Neural progenitor cell (in vitro differentiated cells): ENCODE results near the gene SHROOM3. TPM values are rescaled to one million over a fixed set of nuclear protein-coding genes. Genes with fewer than 3 reads are reported as not detected.

Source experiments
- DNase-seq: peaks from one replicate; pipeline ENCODE4 v3.0.0-alpha.2; 2016; ENCODE audit warnings: low spot score
- H2AFZ ChIP-seq: fragments of 200-600 bp; sonication (generic); replicated peaks from 2 replicates; pipeline ENCODE4 v1.6.1; 2016; ENCODE audit warnings: antibody characterized with exemption
- H3F3A ChIP-seq: fragments of 200-600 bp; sonication (generic); 2 replicates; pipeline ENCODE4 v1.6.1; 2016; ENCODE audit warnings: antibody characterized with exemption, low read depth
- H3K27ac ChIP-seq: fragments of 200-600 bp; sonication (generic); 2 replicates; pipeline ENCODE4 v1.5.1; 2016; ENCODE audit warnings: mild to moderate bottlenecking
- H3K27me3 ChIP-seq: fragments of 200-600 bp; sonication (generic); 2 replicates; pipeline ENCODE4 v1.6.1; 2016; ENCODE audit warnings: mild to moderate bottlenecking, moderate library complexity
- H3K36me3 ChIP-seq: fragments of 200-600 bp; sonication (generic); 2 replicates; pipeline ENCODE4 v1.5.1; 2016
- H3K4me1 ChIP-seq: fragments of 200-600 bp; sonication (generic); 2 replicates; pipeline ENCODE4 v1.6.1; 2016; ENCODE audit warnings: mixed run types
- H3K4me2 ChIP-seq: fragments of 200-600 bp; sonication (generic); 2 replicates; pipeline ENCODE4 v1.6.1; 2016
- H3K4me3 ChIP-seq: fragments of 200-600 bp; sonication (generic); 2 replicates; pipeline ENCODE4 v1.5.1; 2016
- H3K79me2 ChIP-seq: fragments of 200-600 bp; sonication (generic); 2 replicates; pipeline ENCODE4 v1.6.1; 2016; ENCODE audit warnings: low read depth
- H3K9ac ChIP-seq: fragments of 200-600 bp; sonication (generic); 2 replicates; pipeline ENCODE4 v1.6.1; 2016
- H3K9me3 ChIP-seq: fragments of 200-600 bp; sonication (generic); 2 replicates; pipeline ENCODE4 v1.5.1; 2016; ENCODE audit warnings: low read depth
- H4K20me1 ChIP-seq: fragments of 200-600 bp; sonication (generic); 2 replicates; pipeline ENCODE4 v1.6.1; 2016; ENCODE audit warnings: low read depth
- H3K27ac Mint-ChIP-seq: 3 replicates; pipeline ENCODE4 v1.8.0; 2021; ENCODE audit warnings: mixed read lengths
- H3K27me3 Mint-ChIP-seq: 2 replicates; pipeline ENCODE4 v1.8.0; 2022; ENCODE audit warnings: low read depth, mild to moderate bottlenecking, inconsistent platforms, moderate library complexity, mixed read lengths; ENCODE audit not compliant: insufficient read depth
- H3K36me3 Mint-ChIP-seq: 3 replicates; pipeline ENCODE4 v1.8.0; 2021; ENCODE audit warnings: mixed read lengths
- H3K4me1 Mint-ChIP-seq: 3 replicates; pipeline ENCODE4 v1.8.0; 2021; ENCODE audit warnings: mixed read lengths
- H3K4me3 Mint-ChIP-seq: 3 replicates; pipeline ENCODE4 v1.8.0; 2021; ENCODE audit warnings: mild to moderate bottlenecking, moderate library complexity, mixed read lengths
- H3K9me3 Mint-ChIP-seq: 3 replicates; pipeline ENCODE4 v1.8.0; 2020; ENCODE audit warnings: mixed read lengths
- CTCF ChIP-seq: fragments of 200-600 bp; sonication (generic); IDR thresholded peaks from 2 replicates; pipeline ENCODE4 v1.5.1; 2017; ENCODE audit warnings: antibody characterized with exemption, mild to moderate bottlenecking
- EZH2 ChIP-seq: fragments of 200-600 bp; sonication (generic); IDR thresholded peaks from 2 replicates; pipeline ENCODE4 v1.6.1; 2017; ENCODE audit warnings: antibody characterized with exemption, mild to moderate bottlenecking, moderate library complexity
- EZH2phosphoT487 ChIP-seq: fragments of 200-600 bp; sonication (generic); IDR thresholded peaks from 2 replicates; pipeline ENCODE4 v1.6.1; 2017; ENCODE audit warnings: antibody characterized with exemption
- total RNA-seq: library from RNA; depleted of rRNA; stranded (reverse); fragments of >200 nt; gene quantifications from 2 replicates; pipeline ENCODE4 v1.2.3, GENCODE V29; 2015; ENCODE audit warnings: low replicate concordance

SHROOM3 gene
- total RNA-seq, 1 donor from 2014 or later: 36.6 TPM

- Histone ChIP-seq H3K79me2 (peaks cover 55% of the 10 kb centered on the region), H3K4me1 (no peaks in the 10 kb centered on the region), H4K20me1 (peaks cover 36% of the 10 kb centered on the region), H3K9ac (no peak overlapping the region), H3K27ac (no peak overlapping the region), H3F3A (no peaks in the 10 kb centered on the region), H3K27me3 (no peaks in the 10 kb centered on the region), H3K4me3 (no peak overlapping the region), H3K9me3 (no peaks in the 10 kb centered on the region), H3K36me3 (no peaks in the 10 kb centered on the region), H3K4me2 (no peak overlapping the region), H2AFZ (no peak overlapping the region)
- Mint-ChIP-seq H3K4me3 (no peak overlapping the region), H3K4me1 (peaks cover 6% of the 10 kb centered on the region), H3K9me3 (no peaks in the 10 kb centered on the region), H3K36me3 (peaks cover 42% of the 10 kb centered on the region), H3K27me3 (peaks cover 6% of the 10 kb centered on the region), H3K27ac (peak overlapping the region; percentile 84)
- peak; percentile 13 for DNase-seq
- TF ChIP-seq EZH2phosphoT487: no peak
- TF ChIP-seq EZH2: no peak
- TF ChIP-seq CTCF: no peak
Measured at GRCh38 chr4:76526585-76526990, 91.6 kb downstream of the SHROOM3 start.

DNA sequence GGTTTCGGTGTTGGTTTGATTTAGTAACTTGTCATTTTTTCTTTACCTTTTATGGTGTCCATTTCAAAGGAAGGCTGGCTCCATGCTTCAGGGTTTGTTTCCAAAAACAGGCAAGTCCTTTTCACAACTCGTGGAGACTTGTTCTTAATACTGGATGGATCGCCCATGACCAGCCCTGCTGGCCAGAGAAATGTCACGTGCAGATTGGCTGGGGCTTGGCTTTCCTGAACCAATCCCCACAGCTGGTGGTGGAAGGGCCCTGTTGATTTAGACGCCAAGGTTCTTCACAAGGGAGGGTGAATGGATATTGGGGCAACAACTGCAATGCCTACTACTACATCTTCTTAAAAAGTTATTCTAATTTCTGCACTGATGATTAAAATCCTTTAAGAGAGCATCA lies 92.6 kb downstream of the SHROOM3 start:
- Mint-ChIP-seq H3K27me3 (peaks cover 6% of the 10 kb centered on the region), H3K27ac (no peak overlapping the region), H3K4me1 (peaks cover 6% of the 10 kb centered on the region), H3K4me3 (no peak overlapping the region), H3K9me3 (no peaks in the 10 kb centered on the region), H3K36me3 (peaks cover 40% of the 10 kb centered on the region)
- no peak overlapping the region for H3K27ac ChIP-seq
- no peaks in the 10 kb centered on the region for H3K36me3 ChIP-seq
- peaks cover 45% of the 10 kb centered on the region for H3K79me2 ChIP-seq
- H3K4me2 ChIP-seq: no peak overlapping the region
- no peak overlapping the region for H3K4me3 ChIP-seq
- no peaks in the 10 kb centered on the region for H3K27me3 ChIP-seq
- H2AFZ ChIP-seq: no peak overlapping the region
- no peak overlapping the region for H3K9ac ChIP-seq
- DNase-seq: no peak
- H3F3A ChIP-seq: no peaks in the 10 kb centered on the region
- no peaks in the 10 kb centered on the region for H3K9me3 ChIP-seq
- peaks cover 43% of the 10 kb centered on the region for H4K20me1 ChIP-seq
- no peak for TF ChIP-seq EZH2phosphoT487
- no peak for TF ChIP-seq CTCF
- no peak for TF ChIP-seq EZH2
- H3K4me1 ChIP-seq: no peaks in the 10 kb centered on the region

- Mint-ChIP-seq H3K36me3 (peaks cover 26% of the 10 kb centered on the region), H3K27me3 (no peaks in the 10 kb centered on the region), H3K4me3 (no peak overlapping the region), H3K9me3 (no peaks in the 10 kb centered on the region), H3K27ac (no peak overlapping the region), H3K4me1 (peaks cover 11% of the 10 kb centered on the region)
- Histone ChIP-seq H3K4me1 (peaks cover 8% of the 10 kb centered on the region), H3K27me3 (no peaks in the 10 kb centered on the region), H4K20me1 (peaks cover 39% of the 10 kb centered on the region), H3K4me3 (no peak overlapping the region), H3K36me3 (no peaks in the 10 kb centered on the region), H3K9me3 (no peaks in the 10 kb centered on the region), H3F3A (no peaks in the 10 kb centered on the region), H3K4me2 (no peak overlapping the region), H3K79me2 (peaks cover 37% of the 10 kb centered on the region), H2AFZ (no peak overlapping the region), H3K27ac (no peak overlapping the region), H3K9ac (no peak overlapping the region)
- TF ChIP-seq CTCF (no peak), EZH2phosphoT487 (no peak), EZH2 (no peak)
- DNase-seq: no peak
Measured at GRCh38 chr4:76531597-76531996, 96.6 kb downstream of the SHROOM3 start.
